ENCODE data around the gene WDR36.

GRCh38 chr5:111169269-111169668 is 77.1 kb downstream of the WDR36 start:
- TF ChIP-seq CTCF (IDR thresholded peaks at IDR 0.05), result no peak
- no peak for TF ChIP-seq ZFX (IDR thresholded peaks at IDR 0.05; ENCODE audit: borderline replicate concordance)
